NCI-H524 treated with DMSO at 0.1 percent for 48 hours (cell line): ENCODE data around the gene RAE1.
"Not testable (repeated sequence)": the region's sequence is repeated elsewhere in the genome, so short reads cannot be mapped to it uniquely, and the experiment has no call there.

Experiments
- DNase-seq: peaks from one replicate; lab custom pipeline; 2025; lab: John Stamatoyannopoulos, UW

RAE1 gene

GRCh38 chr20:57326667-57327455, 24.2 kb upstream of the RAE1 start:
- DNase-seq, result no peak

GRCh38 chr20:57327820-57328219, 23.2 kb upstream of the RAE1 start:
- no peak for DNase-seq

- DNase-seq, result no peak
Measured at GRCh38 chr20:57329608-57330221, 21.3 kb upstream of the RAE1 start, which contains the start of gene SPO11. SPO11 (plus strand) TSS chr20:57329803; CDS start chr20:57329868, 65 bp downstream.

GRCh38 chr20:57330998-57331397, 20.1 kb upstream of the RAE1 start:
- DNase-seq, result no peak

GRCh38 chr20:57332105-57333089, 18.7 kb upstream of the RAE1 start:
- DNase-seq, result no peak

GRCh38 chr20:57335392-57335791, 15.7 kb upstream of the RAE1 start:
- DNase-seq, result no peak

- DNase-seq, result no peak
Measured at GRCh38 chr20:57341663-57342062, 9.4 kb upstream of the RAE1 start.

- DNase-seq, result no peak
Measured at GRCh38 chr20:57342829-57343228, 8.2 kb upstream of the RAE1 start.

- no peak for DNase-seq
Measured at GRCh38 chr20:57346477-57346876, 4.6 kb upstream of the RAE1 start.

- DNase-seq, result no peak
Measured at GRCh38 chr20:57347393-57347792, 3.7 kb upstream of the RAE1 start.

- not testable (repeated sequence) for DNase-seq
Measured at GRCh38 chr20:57348200-57348921, 2.7 kb upstream of the RAE1 start.

GRCh38 chr20:57348922-57349574, 2.0 kb upstream of the RAE1 start:
- DNase-seq, result not testable (repeated sequence)

GRCh38 chr20:57350081-57350710, 859 bp upstream of the RAE1 start:
- DNase-seq, result no peak

GRCh38 chr20:57350726-57351041, 371 bp upstream of the RAE1 start:
- not testable (repeated sequence) for DNase-seq

- no peak for DNase-seq
Measured at GRCh38 chr20:57352305-57352704, 1.2 kb downstream of the RAE1 start.

GRCh38 chr20:57353351-57353750, 2.3 kb downstream of the RAE1 start:
- no peak for DNase-seq

- DNase-seq, result no peak
Measured at GRCh38 chr20:57361517-57361916, 10.5 kb downstream of the RAE1 start.

- DNase-seq, result no peak
Measured at GRCh38 chr20:57364451-57364850, 13.4 kb downstream of the RAE1 start.

GRCh38 chr20:57369596-57369995, 18.5 kb downstream of the RAE1 start:
- DNase-seq, result no peak

GRCh38 chr20:57370316-57370715, 19.3 kb downstream of the RAE1 start:
- no peak for DNase-seq

- no peak for DNase-seq
Measured at GRCh38 chr20:57371363-57371762, 20.3 kb downstream of the RAE1 start.
